Measurements from ENCODE around the gene ATXN1.
"Not testable (repeated sequence)": the region's sequence is repeated elsewhere in the genome, so short reads cannot be mapped to it uniquely, and the experiment has no call there.

Gene ATXN1

DNA sequence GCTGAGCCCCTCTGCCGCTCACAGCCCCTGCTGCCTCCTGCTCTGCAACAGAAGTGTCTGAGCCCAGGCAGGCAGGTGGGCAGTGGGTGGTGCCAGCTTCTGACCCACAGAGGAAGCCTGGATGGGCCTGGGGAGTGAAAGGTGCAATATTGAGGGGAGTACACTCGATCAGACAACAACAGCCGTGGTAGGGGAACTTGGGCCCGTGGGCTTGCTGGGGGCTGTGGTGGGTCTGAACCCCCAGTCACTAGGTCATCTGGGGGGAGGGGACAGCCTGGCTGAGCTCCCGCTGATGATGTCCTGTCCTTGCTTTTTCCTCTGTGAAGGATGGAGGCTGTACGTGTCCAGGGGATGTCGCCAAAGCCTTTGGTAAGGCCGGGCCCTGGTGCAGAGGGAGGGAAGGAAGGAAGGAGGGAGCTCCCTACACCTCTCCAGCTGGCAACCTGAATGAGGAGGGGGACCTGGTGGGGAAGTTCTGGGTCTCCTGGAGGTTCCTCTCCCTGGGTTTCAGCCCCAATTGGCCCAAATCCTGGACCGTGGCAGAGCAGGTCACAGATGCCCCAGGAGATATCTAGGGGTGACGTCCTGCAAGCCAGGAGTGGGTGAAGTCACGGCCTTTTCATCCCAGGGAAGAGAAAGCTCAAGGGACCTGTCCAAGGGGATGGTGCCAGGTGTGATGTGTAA, 475.7 kb downstream of the ATXN1 start:
- no peak for DNase-seq

DNA sequence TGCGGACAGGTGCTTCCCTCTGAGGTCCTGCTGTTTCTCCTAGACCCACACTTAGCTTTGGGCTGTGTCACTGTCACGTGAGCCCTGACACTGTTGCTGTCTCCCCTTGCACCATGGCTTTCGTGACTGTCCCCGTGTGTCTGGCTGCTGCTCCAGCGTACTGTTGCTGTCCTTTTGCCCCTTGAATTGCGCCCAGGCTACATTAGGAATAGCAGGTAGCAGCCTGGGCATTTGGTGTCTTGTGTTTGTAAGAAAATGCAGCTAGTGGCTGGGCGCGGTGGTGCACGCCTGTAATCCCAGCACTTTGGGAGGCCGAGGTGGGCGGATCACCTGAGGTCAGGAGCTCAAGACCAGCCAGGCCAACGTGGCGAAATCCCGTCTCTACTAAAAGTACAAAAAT, 476.8 kb downstream of the ATXN1 start:
- DNase-seq = no peak

DNA sequence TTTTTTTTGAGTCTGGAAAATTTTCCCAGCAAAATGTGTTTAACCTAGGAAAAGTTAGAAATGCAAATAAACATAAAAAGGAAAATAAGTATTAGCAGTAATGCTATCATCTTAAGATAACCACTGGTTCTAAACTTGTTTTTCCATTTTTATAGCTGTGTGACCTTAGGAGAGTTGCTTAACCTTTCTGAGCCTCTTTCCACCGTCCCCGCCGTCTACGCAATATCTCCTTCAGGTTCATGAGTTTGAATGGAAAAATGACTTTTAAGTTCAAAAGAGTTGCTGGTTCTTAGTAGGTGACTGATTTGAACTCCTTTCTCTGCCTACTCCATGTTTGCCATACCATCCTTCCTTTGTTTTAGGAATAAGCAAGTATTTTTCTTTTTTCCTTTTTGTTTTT, 478.9 kb downstream of the ATXN1 start:
- no peak for DNase-seq

DNA sequence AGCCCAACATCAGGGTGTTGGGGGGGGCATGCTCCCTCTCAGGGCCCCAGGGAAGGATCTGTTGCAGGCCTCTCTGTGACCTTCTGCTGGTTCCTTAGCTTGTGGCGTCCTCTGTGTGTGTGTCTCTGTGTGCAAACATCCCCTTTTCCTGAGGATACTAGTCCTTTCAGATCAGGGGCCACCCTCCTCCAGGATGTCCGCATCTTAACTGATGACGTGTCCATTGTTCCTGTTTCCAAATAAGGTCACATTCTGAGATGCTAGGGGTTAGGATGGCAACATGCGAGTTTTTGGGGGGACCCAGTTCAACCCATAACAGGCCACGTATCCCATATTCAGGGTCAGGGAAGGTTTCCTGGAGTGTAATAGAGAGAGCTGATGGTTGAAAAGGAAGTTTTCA, 482.0 kb downstream of the ATXN1 start:
- no peak for DNase-seq

- DNase-seq = no peak
These were observed 482.5 kb downstream of the ATXN1 start for GRCh38 chr6:16278750-16279149.

DNA sequence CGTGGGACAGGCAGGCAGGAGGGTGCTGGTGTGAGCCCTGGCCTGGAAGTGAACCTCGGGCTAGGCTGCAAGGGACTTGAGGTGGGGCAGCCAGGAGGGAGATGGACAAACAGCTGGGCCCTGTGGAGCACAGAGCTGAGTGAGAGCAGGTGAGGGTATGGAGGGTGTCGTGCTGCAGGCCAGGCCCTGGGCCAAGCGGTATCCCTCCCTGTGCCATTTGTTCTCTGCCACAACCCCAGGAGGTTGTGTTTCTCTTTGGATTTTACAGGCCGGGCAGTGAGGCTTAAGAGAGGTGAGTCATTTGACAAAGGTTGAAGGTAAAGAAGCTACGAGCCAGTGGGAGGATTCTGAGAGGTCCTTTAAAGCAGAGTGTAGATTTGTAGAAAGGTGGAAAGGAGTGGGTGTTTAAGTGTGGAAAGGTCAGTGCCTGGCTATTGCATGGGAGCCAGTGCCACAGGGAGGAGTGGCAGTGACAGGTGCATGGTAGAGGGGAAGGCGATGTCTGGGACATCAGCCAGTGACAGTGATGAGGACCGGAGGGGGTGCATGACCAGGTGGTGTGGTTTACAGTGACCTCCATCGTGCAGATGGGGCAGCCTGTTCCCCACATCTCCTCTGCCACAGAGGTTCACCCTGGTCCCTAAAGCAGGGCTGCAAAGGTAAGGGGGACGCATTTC, 483.1 kb downstream of the ATXN1 start:
- DNase-seq = no peak

GRCh38 chr6:16277101-16277981, 483.9 kb downstream of the ATXN1 start:
- DNase-seq = no peak

DNA sequence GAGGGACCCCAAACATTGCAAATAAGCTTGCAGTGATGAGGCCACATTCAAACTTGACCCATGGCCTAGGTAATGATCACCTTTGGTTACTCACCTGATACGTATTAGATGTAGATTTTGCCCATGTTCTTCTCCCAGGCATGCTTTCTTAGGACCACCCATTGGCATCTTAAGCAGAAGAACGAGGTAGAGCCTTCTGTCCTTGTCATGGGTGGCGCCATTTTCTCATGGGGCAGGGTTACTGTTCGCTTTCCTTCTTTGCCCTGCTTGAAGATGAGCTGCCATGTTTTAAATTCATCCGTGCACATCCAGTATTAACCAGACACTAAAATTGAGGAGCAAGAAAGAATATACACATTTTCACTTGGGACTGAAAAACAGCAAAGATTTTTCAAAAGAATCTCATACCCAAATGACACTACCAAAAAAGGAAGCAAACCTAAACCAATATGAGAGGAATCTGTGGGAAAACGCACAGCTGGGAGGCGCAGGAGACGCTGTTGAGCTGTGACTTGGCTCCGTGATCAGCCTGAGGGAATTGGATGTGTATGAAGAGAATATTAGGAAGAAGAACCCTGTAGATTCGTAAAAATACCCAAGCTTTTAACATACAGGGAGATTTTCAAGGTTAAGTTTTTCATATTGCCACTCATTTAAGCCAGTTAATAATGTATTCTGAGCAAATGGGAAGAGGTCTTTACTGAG, 486.2 kb downstream of the ATXN1 start:
- DNase-seq = no peak

GRCh38 chr6:16274483-16274882, 486.8 kb downstream of the ATXN1 start:
- DNase-seq = no peak

DNA sequence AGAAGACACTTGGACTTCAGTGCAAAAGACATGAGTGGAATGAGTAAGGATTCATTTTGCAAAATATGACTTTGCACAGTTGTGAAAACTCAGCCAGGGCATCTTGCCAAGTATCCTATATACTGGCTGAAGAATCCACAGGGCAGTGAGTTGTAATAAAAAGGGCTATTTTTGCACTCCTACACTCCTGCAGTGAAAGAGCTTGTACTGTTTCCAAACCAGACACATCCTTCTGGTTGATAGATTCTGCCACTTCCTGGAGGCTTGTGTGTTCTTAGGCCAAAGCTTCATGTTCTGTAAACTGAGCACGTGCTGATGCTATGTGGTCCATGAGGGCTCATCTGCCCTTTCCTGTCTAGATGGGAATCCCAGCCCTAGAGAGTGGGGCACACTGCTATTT, 488.0 kb downstream of the ATXN1 start:
- no peak for DNase-seq

DNA sequence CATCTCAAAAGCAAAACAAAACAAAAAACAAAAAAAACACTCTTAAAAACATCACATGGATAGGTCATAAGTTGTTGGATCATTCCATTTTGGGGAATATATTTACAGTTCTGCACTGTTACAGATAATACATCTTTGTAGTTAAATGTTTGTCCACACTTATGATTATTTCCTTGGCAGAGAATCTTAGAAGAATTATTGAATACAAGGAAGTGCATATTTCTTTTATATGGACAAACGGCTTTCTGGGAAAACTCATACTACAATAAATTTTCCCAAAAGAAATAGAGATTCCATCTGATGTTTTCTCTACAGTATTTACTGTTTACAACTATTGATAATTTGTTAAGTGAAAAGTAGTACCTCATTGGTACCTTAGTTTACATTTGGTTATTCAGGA, 489.1 kb downstream of the ATXN1 start:
- no peak for DNase-seq

GRCh38 chr6:16271428-16271827, 489.8 kb downstream of the ATXN1 start:
- no peak for DNase-seq

DNA sequence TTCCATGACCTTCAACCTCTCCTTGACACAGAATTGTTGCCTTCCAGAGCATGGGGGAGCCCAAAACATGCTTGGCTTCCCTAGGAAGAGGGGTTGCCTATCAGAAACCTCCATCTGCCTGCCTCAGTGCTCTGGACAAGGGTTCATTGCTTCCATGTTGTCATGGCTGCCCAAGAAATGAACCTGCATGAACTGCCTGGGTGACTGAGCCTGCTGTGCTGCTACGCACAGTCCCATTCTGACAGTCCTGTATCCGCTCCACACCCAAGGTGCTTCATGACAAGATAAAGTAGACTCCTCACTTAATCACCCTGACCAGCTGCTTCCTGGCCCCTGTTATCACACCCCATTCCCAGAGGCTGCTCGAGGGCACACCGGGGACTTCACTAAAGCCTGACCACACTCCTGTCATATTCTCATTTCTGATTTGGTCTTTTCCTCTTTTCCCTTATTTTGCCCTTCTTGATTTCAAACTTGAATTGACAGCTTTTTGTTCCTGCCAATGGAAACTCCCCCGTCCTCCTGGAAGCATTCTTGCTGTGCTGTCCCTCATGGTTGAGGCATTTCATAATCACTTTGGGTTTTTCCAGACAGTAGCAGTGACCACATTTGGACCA, 491.0 kb downstream of the ATXN1 start:
- no peak for DNase-seq

DNA sequence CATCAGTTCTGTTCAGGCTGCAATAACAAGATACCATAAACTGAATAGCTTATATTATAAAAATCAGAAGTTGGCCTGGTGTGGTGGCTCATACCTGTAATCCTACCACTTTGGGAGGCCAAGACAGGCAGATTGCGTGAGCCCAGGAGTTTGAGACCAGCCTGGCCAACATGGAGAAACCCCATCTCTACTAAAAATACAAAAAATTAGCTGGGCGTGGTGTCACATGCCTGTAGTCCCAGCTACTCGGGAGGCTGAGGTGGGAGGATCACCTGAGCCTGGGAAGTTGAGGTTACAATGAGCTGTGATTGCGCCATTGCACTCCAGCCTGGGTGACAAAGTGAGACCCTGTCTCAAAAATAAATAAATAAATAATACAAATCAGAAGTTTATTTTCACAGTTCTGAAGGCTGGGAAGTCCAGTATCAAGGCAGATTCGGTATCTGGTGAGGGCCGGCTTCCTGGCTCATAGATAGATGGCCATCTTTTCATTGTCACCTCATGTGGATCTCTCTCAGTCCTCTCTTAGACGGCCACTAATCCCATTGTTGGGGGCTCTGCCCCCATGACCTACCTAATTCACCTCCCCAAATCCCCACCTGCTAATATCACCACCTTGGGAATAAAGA, 491.7 kb downstream of the ATXN1 start:
- DNase-seq = not testable (repeated sequence)

DNA sequence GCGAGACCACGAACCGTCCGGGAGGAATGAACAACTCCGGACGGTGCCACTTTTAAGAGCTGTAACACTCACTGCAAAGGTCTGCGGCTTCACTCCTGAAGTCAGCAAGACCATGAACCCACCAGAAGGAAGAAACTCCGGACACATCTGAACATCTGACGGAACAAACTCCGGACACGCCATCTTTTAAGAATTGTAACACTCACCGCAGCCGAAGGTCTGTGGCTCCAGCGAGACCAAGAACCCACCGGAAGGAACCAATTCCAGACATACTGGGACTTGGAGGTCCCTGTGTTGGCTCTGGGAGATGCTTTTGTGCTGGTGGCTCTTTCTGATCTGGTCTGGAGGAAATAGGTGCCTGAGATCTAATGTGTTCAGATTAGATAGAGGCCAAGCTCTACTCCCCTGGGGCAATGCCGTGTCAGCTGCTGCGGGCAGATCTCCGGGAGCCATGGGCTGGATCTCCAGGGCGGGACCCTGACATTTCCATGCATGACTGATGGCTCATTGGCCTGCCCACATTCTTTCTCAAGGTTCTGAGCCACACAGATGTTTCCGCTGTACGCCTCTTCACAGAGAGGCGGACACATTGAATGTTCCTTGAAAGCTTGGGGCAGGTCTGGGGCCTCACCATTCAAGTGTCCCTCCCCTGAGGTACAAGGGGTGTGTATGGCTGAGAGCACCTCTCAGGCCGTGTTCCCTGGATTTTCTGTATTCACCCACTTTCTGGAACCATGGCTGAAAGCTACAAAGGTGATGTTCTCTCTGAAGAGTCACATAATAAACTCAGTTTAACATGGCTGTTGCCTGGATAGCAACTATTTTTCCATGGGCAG, 493.6 kb downstream of the ATXN1 start:
- no peak for DNase-seq

- no peak for DNase-seq
These were observed 495.6 kb downstream of the ATXN1 start for GRCh38 chr6:16265351-16266341.

DNA sequence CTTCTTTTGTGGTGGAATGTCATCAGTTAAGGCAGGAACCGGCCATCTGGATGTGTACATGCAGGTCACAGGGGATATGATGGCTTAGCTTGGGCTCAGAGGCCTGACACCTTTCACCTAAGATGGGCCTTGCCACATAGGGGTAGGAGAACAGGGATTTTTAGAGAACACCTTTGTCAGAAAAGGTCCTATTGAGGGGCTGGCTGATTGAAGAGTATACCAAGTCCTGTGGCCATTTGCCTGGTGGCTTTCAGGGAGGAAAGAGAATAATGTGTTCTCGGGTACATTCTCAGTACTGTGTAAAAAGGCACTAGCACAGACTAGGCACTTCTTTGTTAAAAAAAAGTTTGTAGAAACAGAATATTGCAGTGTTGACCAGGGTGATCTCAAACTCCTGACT, 496.5 kb downstream of the ATXN1 start:
- DNase-seq = no peak

- not testable (repeated sequence) for DNase-seq
These were observed 497.7 kb downstream of the ATXN1 start for GRCh38 chr6:16263464-16264099.

DNA sequence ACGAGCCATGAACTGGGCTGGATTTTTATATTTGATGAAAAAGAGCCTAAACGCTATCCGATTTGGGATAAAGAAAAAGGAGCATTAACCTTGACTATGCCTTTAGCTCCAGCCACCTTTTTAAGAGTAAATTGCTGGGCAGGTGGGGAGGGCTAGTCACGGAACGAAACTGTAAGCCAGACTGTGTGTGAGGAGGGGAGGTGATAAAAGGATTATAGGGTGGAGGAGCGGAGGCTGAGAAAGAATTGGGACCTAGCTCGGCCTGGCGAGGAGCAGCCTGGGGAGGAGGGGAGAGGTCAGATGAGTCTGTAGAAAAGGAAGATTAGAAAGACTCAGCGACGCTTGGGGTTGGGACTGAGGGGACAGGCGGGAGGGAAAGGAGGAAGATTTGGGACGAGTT, 498.5 kb downstream of the ATXN1 start:
- not testable (repeated sequence) for DNase-seq

Measured in activated CD4-positive, alpha-beta T cell treated with anti-CD3 and anti-CD28 coated beads for 1 hour (primary cell).